ENCODE data around the gene ELFN2.
A peak's percentile ranks its signal among the peaks of the same experiment; 100 is the strongest.

The ELFN2 gene

GRCh38 chr22:37334859-37335805, 92.1 kb downstream of the ELFN2 start (continued):
- TF ChIP-seq ZNF626 (tag by site-specific recombination; IDR thresholded peaks at IDR 0.05) = no peak
- no peak for TF ChIP-seq ZNF624 (tag by site-specific recombination; IDR thresholded peaks at IDR 0.05)
- no peak for TF ChIP-seq ZBTB7A (tag by site-specific recombination; IDR thresholded peaks at IDR 0.05; ENCODE audit: low read depth)
- no peak for TF ChIP-seq ZBTB8A (tag by site-specific recombination; IDR thresholded peaks at IDR 0.05)
- no peak for TF ChIP-seq KLF7 (tag by site-specific recombination; IDR thresholded peaks at IDR 0.05; ENCODE audit: borderline replicate concordance)
- TF ChIP-seq ZNF654 (tag by site-specific recombination; IDR thresholded peaks at IDR 0.05; ENCODE audit: low read depth) = no peak
- TF ChIP-seq ZNF114 (tag by site-specific recombination; IDR thresholded peaks at IDR 0.05) = no peak
- TF ChIP-seq ZNF202 (tag by site-specific recombination; IDR thresholded peaks at IDR 0.05; ENCODE audit: borderline replicate concordance) = no peak
- no peak for TF ChIP-seq KLF10 (tag by site-specific recombination; IDR thresholded peaks at IDR 0.05)
- no peak for TF ChIP-seq ZNF211 (tag by site-specific recombination; IDR thresholded peaks at IDR 0.05; ENCODE audit: low read depth)
- TF ChIP-seq, protein P1, sequence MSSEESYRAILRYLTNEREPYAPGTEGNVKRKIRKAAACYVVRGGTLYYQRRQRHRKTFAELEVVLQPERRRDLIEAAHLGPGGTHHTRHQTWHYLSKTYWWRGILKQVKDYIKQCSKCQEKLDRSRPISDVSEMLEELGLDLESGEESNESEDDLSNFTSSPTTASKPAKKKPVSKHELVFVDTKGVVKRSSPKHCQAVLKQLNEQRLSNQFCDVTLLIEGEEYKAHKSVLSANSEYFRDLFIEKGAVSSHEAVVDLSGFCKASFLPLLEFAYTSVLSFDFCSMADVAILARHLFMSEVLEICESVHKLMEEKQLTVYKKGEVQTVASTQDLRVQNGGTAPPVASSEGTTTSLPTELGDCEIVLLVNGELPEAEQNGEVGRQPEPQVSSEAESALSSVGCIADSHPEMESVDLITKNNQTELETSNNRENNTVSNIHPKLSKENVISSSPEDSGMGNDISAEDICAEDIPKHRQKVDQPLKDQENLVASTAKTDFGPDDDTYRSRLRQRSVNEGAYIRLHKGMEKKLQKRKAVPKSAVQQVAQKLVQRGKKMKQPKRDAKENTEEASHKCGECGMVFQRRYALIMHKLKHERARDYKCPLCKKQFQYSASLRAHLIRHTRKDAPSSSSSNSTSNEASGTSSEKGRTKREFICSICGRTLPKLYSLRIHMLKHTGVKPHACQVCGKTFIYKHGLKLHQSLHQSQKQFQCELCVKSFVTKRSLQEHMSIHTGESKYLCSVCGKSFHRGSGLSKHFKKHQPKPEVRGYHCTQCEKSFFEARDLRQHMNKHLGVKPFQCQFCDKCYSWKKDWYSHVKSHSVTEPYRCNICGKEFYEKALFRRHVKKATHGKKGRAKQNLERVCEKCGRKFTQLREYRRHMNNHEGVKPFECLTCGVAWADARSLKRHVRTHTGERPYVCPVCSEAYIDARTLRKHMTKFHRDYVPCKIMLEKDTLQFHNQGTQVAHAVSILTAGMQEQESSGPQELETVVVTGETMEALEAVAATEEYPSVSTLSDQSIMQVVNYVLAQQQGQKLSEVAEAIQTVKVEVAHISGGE (tag by site-specific recombination; conservative IDR thresholded peaks at IDR 0.05; ENCODE audit: low read depth) = no peak
- TF ChIP-seq ZNF248 (tag by site-specific recombination; IDR thresholded peaks at IDR 0.05) = no peak
- TF ChIP-seq ZNF518A (tag by site-specific recombination; conservative IDR thresholded peaks at IDR 0.05; ENCODE audit: low read depth) = no peak
- peak; percentile 17; the same call in 1 of the 2 replicates for TF ChIP-seq ZNF629 (tag by site-specific recombination; IDR thresholded peaks at IDR 0.05)
- no peak for TF ChIP-seq SETDB1 (IDR thresholded peaks at IDR 0.05; ENCODE audit: insufficient read length, low read length)
- peak; percentile 75 for TF ChIP-seq ZNF335 (tag by site-specific recombination; conservative IDR thresholded peaks at IDR 0.05)
- TF ChIP-seq ZNF658 (tag by site-specific recombination; IDR thresholded peaks at IDR 0.05) = no peak
- TF ChIP-seq, protein P2, sequence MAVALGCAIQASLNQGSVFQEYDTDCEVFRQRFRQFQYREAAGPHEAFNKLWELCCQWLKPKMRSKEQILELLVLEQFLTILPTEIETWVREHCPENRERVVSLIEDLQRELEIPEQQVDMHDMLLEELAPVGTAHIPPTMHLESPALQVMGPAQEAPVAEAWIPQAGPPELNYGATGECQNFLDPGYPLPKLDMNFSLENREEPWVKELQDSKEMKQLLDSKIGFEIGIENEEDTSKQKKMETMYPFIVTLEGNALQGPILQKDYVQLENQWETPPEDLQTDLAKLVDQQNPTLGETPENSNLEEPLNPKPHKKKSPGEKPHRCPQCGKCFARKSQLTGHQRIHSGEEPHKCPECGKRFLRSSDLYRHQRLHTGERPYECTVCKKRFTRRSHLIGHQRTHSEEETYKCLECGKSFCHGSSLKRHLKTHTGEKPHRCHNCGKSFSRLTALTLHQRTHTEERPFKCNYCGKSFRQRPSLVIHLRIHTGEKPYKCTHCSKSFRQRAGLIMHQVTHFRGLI (tag by site-specific recombination; IDR thresholded peaks at IDR 0.05) = no peak
- no peak for TF ChIP-seq ZFP41 (tag by site-specific recombination; IDR thresholded peaks at IDR 0.05; ENCODE audit: borderline replicate concordance)
- TF ChIP-seq, protein P3, sequence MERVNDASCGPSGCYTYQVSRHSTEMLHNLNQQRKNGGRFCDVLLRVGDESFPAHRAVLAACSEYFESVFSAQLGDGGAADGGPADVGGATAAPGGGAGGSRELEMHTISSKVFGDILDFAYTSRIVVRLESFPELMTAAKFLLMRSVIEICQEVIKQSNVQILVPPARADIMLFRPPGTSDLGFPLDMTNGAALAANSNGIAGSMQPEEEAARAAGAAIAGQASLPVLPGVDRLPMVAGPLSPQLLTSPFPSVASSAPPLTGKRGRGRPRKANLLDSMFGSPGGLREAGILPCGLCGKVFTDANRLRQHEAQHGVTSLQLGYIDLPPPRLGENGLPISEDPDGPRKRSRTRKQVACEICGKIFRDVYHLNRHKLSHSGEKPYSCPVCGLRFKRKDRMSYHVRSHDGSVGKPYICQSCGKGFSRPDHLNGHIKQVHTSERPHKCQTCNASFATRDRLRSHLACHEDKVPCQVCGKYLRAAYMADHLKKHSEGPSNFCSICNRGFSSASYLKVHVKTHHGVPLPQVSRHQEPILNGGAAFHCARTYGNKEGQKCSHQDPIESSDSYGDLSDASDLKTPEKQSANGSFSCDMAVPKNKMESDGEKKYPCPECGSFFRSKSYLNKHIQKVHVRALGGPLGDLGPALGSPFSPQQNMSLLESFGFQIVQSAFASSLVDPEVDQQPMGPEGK (tag by site-specific recombination; IDR thresholded peaks at IDR 0.05) = 0 out of 2 replicates have a peak, but pooled peaks have one; percentile 37
- no peak for TF ChIP-seq ZNF37A (tag by site-specific recombination; IDR thresholded peaks at IDR 0.05)
- no peak for TF ChIP-seq ZNF404 (tag by site-specific recombination; IDR thresholded peaks at IDR 0.05)
- TF ChIP-seq ZNF2 (tag by site-specific recombination; IDR thresholded peaks at IDR 0.05) = no peak
- TF ChIP-seq ZNF391 (tag by site-specific recombination; IDR thresholded peaks at IDR 0.05; ENCODE audit: borderline replicate concordance, low read depth) = no peak
- no peak for TF ChIP-seq ZNF555 (tag by site-specific recombination; conservative IDR thresholded peaks at IDR 0.05)
- no peak for TF ChIP-seq ZNF488 (tag by site-specific recombination; IDR thresholded peaks at IDR 0.05)
